GM21526 (cell line): ENCODE data around the gene LDB2.
"Not testable (repeated sequence)": the region's sequence is repeated elsewhere in the genome, so short reads cannot be mapped to it uniquely, and the experiment has no call there.

Experiments used
- ATAC-seq: cut with Tn5 transposase; IDR thresholded peaks from one replicate; pipeline ENCODE4 v1.9.1; 2021; ENCODE audit warnings: moderate library complexity; ENCODE audit not compliant: unreplicated experiment, low FRiP score

LDB2 gene

DNA sequence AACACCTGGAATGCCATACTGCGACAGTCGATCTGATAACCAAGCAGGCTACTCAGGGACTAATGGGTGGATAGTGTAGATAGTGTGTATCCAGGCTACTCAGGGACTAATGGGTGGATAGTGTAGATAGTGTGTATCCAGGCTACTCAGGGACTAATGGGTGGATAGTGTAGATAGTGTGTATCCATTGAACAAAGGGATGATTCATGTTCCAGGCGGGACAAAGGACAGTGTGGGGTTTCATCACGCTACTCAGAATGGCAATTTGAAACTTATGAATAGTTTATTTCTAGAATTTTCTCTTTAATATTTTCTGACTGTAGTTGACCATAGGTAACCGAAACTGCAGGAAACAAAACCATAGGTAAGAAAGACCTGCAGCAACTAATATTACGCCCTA lies 374.9 kb downstream of the LDB2 start:
- not testable (repeated sequence) for ATAC-seq

DNA sequence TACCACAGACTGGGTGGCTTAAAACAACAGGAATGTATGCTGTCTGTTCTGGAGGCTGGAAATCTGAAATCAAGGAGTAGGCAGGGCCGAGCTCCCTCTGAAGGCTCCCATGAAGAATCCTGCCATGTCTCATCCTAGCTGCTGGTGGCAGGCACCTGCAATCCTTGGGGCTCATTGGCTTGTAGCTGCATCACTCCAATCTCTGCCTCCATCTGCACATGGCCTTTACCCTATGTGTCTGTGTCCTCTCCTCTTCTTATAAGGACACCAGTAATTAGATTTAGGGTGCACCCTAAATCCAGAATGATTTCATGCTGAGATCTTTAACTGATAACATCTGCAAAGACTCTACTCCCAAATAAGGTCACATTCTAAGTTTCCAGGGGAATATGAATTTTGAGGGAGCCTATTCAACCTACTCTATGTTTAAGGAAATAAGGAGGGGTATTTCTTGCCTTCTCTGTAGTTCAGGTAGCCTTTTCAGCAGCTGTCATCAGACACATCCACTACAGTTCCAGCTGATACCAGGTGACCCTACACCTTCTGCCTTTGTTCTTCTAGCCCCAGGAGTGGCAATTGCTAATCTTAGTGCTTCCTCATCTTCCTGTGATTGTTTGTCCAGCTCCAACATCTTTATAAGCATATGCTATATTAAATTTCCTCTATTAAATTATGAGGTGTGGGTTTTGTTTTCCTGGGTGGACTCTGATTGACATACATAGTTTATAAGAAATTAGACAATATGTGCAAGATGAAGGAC lies 377.1 kb downstream of the LDB2 start:
- no peak for ATAC-seq

DNA sequence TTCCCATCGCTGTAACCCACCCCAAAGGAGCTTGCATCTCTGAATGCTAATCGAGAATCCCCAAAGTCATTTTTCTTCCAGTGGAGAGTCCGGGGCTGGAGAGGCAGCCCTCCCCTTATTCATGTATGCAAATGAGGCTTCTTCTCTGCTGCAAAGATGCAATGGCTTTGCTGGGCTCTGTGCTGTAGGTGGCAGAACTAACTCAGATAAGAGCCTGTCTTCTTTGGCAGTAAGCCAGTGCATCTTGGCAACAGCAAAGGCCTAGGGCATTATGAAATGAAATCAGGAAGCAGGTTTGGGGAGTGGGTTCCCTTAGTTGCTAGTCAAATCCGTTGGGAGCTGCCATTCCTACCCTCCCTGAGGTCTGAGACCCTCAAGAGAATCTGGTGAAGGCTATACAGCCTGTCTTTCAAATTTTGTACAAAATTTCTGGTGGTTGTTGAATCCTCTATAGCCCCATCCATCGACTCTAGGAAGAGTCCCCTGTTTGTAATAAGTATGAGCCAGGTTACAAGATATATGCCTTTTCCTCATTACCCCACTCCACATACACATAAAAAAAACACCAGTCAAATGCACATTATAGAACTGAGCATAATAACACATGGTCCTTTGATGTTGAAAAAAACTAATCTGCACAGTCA lies 381.5 kb downstream of the LDB2 start:
- no peak for ATAC-seq

DNA sequence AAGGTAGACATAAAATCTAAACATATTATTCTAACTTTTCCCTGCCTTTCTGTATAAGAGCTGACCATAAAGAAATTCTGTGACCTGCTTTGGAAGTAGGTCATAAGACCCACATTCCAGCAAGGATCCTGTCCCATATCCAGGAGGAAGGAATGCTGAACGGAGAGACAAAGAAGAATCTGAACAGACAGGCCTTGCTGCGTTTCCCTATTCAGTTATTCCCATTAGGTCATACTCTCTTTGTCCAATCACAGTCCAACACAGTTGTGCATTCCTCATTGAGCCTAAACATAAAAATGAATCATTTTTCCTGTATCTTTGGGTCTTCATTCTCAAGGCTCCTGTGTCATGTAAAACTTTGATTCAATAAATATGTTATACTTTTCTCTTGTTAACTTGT lies 384.6 kb downstream of the LDB2 start:
- no peak for ATAC-seq

DNA sequence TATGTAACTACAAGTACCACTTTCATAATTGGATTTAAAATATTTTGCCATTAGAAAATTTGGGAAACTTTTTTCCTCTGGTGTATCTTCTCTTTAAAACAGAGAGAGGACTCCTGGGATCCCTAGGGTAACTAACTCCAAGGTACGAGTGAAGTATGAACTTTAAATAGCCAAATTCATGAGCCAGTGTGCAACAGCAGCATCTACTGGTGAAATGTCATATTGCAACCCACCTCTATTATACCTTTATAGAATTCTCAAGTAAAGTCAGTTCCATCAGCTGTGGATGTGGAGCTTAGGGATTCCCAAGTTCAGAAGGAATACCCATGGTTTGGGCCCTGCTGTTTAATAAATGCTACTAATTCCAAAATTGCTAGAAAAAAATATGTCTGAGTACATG lies 389.5 kb downstream of the LDB2 start:
- ATAC-seq: no peak

DNA sequence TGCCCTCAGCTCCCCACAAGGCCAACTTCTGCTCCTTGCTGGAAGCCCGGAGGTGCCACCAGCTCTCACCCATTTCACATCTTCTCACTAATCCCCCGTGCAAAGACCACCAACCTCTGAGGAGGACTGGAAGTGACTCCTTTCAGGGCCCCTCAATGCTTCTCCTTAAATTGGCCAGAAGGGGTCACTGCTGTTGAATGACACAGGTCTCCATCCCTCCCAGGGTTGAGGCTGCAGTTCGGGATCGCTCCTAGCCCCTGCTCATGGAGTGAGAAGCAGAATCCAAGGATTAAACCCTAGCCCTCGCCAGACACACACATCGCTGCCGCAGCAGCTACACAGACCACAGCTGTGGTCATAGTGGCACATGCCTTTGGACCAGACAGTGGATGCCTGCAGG lies 392.7 kb downstream of the LDB2 start:
- no peak for ATAC-seq

DNA sequence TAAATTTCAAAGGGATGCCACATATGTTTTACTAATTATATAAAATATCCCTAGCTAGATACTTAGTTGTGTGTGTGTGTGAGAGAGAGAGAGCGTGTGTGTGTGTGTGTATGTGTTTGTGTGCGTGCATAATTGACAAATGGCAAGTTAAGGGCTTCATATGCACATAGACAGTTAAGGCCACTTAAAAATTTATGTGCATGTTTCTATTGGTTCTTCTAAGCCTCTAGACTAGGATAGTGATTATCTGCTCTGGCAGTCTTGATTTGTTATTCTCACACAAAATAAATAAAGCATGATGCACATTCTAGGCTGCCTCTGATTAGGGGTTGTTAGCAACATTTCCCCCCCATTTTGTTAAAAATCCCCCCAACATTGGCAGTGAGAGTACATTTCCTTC lies 393.2 kb downstream of the LDB2 start:
- ATAC-seq: no peak

DNA sequence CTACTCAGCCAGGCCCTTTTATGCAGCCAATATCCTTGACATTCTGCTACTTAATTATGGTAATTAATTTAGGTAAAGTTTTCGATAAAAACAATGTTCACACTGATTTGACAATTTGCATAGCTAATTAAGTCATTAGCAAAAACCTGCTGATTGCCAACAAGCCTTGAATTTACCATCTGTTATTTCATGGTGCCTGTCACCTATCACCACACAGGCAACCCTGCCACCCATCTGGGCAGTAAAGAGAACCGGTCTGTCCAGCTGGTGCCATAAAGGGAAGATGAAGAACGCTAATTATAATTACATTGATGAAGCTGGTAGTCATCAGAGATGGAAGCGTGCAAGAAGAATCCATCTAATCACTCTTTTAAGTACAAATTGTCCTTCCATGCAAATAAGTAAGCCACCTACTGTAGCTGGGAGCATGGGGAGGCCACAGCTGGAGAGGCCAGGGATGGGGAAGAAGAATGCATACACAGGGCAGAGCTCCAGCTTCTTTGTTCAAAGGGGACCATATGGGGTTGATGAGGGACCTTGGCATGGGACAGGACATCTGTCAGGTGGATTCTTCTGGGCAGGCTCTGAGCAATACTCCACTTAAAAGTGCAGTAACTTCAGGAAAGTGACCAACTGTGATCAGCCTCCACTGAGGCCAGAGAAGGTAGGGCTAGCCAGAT lies 394.9 kb downstream of the LDB2 start:
- no peak for ATAC-seq

DNA sequence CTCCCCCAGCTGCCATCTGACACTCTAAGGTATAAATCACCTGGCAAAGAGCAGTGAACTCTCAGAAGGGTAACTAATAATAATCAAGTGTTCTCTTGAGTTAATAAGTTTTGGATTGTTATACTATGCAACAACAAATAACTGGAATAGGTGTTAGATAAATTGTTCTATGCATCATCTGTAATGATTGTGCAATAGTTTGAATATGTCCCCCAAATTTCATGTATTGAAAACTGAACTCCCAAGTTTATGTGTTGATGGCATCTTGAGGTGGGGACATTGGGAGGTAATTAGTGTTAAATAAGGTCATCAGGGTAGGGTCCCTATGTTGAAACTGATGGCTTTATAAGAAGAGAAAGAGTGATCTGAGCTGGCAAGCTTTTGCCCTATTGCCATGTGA lies 399.5 kb downstream of the LDB2 start:
- no peak for ATAC-seq

DNA sequence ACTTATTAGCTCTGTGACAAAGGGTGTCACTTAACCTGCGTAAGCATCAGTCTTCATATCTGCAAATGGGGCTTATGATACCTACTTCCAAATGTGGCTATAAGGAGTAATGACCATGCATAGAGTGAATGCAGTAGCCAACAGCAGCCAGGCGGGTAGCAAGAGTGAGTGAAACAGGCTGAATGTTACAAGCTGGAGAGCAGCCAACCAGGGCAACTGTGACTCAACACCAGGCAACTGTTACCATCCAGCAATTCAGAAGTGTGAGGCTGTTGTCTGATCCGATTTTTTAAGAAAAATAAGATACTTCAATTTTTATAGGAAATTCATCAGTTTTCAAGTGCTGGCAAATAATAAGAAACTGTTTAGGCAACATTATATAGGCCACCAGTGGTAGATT lies 401.9 kb downstream of the LDB2 start:
- ATAC-seq: no peak

DNA sequence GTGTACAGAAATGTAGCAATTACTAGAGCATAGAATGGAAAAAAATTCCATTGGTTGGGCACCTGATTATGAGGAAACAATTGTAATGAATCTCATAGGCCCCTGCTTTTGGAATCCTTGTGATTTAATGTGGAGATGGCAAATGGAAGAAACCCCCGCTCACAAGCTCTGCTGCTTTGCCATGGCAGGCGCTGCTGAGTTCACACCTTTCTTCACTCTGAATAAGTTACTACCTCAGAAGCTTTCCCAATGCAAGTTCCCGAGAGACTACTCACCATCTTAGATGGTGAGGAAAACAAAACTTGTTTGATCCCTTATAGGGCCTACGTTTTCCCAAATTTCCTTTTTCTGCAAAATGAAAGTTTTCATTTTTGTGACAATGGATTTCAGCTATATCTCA lies 405.6 kb downstream of the LDB2 start:
- ATAC-seq: no peak

DNA sequence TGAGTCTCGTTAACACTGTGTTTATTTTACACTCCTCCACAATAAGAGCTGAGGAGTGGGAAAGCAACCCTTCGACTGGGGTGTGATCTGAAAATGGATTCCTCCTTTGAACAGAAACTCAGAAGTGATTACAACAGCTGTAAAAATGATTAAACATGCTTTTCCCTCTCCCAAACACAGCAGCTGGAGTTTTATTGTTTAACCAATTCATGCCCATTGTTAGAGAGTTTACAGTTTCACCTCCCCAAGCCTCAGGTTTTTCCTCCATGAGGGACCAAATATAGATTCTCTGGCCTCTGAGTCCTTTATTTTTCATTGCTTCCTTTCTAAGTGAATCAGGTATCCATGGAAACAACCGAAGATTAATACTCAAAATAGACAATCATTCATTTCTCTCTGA lies 409.2 kb downstream of the LDB2 start:
- no peak for ATAC-seq

DNA sequence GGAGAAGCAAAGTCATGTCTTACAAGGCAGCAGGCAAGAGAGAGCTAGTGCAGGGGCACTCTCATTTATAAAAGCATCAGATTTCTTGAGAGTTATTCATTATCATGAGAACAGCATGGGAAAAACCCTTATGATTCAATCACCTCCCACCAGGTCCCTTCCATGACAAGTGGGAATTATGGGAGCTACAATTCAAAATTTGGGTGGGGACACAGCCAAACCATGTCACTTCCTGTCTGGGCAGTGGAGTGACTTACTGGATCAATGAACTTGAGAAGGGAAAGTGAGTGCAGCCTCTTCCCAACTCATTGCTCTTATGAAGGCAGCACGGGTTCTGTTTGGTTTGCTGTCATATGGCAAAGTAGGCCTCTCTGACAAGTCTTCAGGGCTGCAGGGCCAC lies 410.4 kb downstream of the LDB2 start:
- ATAC-seq: no peak

DNA sequence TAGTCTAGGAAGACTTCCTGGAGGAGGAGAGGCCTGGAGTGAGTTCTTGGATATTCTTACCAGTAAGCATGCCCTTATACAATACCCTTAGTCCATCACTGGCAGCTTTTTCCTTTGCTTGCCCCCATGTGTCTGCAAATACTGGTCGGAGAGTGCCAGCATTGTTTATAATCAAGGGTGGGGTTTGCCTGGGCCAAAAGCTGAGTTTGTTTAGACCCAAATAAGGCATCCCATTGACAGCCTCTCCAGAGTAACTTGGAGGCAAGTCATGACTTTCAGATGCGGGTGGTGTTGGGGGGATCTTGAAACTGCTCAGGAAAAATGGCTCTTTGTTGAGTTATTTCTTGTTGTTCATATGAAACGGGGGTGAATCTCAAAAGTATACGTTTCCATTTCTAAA lies 413.7 kb downstream of the LDB2 start:
- ATAC-seq: no peak

DNA sequence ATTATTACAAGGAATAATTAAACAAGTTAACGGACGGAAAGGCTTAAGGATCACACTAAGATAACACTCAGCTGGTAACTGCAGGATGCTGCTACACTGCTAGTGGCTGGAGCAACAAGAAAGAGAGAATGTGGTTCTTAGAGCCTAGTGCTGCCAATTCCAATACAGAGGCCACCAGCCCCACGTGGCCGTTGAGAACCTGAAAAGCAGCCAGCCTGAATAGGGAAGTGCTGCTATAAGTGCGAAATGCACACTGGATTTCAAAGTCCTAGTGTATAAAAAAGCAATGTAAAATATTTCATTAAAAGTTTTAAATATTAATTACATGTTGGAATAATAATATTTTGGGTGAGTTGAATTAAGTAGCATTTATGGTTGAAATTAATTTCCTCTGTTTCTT lies 414.9 kb downstream of the LDB2 start:
- no peak for ATAC-seq

DNA sequence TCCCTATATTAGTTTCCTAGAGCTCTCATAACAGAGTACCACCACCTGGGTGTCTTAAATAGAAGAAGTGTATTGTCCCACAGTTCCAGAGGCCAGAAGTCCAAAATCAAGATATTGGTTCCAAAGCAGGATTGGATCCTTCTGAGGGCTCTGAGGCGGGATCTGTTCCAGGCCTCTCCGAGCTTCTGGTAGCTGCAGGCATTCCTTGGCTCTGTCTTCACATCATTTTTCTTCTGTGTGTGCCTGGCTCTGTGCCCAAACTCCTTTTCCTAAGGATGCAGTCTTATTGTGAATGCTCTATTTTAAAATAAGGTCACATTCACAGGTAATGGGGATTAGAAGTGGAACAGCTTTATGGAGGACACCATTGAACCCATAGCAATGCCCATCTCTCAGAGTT lies 418.4 kb downstream of the LDB2 start:
- no peak for ATAC-seq

DNA sequence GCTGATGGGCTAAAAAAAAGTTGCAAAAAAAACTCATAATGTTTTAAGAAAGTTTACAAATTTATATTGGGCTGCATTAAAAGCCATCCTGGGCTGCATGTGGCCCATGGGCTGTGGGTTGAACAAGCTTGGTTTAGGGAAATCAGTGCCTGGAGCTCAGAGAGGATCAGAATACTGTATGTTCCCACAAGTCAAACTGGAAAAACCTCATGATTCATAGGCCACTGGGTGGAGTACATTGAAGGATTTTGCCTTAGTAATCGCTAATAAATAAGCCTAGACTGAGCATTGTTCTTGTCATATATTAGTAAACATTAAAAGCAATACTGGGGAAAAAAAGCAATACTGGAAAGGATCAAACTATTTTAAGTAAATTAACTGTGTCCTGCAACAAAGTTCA lies 425.9 kb downstream of the LDB2 start:
- ATAC-seq: no peak

DNA sequence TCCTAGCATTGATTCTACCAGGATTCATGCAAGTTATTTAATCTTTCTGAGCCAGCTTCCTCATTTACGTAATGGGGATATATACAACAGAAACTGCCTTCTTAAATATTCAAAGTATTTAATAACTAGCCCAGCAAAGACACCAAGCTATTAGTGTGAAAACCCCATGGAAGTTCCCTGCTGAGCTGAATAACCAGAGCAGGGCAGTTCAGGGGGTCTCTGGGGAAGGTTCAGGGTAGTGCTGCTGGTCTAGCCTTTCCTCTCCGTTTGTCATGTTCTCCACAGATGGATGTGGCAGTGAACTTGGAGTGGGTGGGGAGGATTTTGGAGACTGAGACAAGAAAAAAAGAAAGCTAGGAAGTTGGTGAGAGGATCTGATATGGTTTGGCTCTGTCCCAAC lies 431.4 kb downstream of the LDB2 start:
- ATAC-seq: no peak

DNA sequence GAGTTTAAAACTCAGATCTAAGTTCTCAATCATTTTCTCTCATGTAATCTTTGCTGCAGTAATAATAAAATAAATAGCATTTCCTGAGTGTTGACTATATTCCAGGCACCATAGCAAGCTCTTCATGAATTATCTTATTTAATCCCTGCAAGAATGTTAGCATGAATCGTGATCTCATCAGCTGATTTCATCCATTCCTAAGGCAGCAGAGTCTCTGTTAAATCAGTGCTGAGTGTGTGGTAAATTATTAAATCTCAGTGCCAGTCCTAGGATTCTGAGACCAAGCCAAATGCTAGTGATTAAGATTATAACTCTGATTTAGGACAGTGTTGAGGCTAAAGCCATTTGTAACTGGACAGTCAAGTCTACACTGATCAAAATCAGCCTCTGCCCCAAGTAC lies 431.9 kb downstream of the LDB2 start:
- ATAC-seq: no peak

DNA sequence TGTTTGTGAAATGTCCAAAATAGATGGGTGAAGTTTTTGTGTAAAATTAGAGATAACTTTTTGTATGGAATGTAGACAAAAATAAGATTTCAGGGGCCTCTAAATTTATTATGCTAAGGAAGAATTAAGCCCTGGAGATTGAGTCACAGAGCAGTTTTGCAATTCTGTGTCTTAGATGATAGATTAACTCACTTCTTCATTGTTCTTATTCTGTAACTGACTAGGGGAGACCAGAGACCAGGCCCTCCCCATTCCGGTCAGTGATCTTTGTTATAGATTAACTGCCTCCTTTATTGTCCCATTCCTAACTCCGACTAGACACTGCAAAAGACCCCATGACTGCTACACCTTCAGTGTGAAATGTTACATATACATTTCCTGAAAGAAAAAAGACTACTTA lies 433.8 kb downstream of the LDB2 start:
- no peak for ATAC-seq

DNA sequence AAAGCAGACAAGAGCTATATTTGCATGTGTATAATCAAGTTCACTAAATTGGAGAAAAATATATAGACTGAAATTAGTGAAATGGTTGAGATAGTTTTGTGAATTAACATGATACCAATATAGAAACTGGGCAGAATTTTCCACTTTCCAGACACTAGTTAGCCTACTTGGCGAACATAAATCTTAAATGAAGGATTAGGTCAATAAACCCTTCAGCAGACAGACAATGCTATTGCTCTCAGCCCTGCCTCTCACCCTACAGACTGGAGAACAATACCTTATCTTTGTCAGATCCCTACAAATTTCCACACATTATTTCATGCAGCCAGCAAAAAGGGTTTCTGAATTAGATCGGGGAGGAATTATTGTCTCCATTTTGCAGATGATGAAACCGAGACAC lies 435.8 kb downstream of the LDB2 start:
- no peak for ATAC-seq

DNA sequence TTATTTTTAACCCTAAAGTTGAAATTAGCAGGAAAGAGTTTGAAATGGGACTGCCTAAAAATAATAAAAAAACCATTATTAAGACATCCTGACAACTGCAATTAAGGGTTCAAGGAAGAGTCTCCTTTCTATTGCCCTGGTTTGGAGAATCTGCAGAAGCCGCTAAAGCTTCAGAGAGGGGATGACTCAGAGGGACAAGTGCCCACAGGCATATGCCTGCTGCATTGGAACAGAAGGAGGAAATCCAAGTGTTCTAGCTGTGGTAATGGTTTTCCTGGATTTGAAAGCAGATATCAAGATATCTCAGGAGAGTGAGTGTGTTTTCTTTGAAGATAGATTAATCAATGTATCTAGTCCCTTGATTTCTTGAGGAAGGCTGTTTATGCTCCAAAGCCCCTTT lies 437.1 kb downstream of the LDB2 start:
- ATAC-seq: no peak
